C1 segment of cervical spinal cord (tissue), 14 donors: ENCODE measurements around the gene TSPAN32.
"Not testable (repeated sequence)": the region's sequence is repeated elsewhere in the genome, so short reads cannot be mapped to it uniquely, and the experiment has no call there.

Experiments
- DNase-seq, 14 donors: peaks; one replicate each; lab custom pipeline; 2025; lab: John Stamatoyannopoulos, UW

Gene TSPAN32

GRCh38 chr11:2314525-2315394, 12.9 kb downstream of the TSPAN32 start:
- DNase-seq = peak in 13 of 14 donors; percentile 23 to 84 (median 60)

DNA sequence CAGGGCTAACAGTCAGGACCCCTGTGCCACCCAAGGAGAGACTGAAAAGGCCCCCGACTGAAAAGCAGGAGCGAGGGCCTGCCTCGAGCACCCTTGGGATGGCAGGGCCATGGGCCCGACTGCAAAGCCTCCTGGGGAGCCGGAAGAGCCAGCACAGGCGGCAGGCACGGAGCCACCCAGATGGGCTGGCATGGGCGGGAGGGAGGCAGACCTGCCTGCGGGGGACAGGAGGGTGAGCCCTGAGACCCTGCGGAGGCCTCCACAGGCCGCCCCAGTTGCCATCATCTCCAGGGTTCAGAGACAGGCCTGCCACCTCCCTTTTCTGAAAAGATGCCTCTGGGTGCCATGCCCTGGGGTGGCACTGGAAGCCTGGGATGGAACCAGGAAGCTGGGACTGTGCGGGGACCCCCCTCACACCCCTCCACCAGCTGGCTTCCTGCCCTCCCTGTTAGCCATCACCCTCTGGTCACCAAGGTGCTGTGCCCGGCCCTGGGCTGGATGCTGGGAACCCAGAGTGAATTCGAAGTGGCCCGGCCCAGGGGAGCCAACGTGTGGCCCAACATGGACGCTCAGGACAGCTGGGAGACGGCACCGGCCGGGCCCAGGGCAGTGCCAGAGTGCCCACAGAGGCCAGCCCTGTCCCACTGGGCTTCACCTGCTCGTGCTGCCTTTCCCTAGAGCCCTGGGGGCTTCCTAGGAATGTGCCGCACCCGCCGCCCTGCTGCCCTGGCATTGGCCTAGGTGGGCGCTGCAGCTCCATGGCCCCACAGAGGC, 13.8 kb downstream of the TSPAN32 start:
- peak in 1 of 14 donors; percentile 53 for DNase-seq

DNA sequence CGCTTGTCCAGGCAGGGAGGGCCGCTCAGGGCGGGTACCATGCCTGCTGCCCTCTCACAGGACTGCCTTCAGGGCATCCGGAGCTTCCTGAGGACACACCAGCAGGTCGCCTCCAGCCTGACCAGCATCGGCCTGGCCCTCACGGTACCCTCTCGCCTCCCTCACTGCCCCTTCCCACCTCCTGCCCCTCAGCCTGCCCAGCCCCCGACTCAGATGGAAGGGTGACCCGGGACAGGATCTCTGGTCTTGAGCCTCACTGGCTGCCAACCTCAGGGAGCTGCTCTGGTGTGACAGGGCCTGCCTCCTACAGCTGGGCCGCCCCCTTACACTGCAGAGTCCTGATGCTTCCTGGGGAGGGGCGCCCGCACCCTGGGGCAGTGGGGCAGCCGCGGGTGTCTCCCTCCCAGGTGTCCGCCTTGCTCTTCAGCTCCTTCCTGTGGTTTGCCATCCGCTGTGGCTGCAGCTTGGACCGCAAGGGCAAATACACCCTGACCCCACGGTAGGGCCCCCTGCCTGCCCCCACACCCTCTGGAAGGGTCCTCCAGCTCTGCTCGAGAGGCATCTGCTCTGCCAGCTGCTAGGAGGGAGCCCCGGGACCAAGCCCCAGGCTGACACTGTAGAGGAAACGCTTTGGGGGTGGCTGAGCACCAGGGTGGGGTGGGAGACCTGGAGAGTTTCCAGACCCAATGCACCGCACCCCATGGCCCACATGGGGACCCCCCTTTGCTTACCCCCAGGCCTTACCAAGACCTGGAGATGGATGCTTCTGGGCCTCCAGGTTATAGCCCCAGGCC, 14.6 kb downstream of the TSPAN32 start:
- no peak for DNase-seq

DNA sequence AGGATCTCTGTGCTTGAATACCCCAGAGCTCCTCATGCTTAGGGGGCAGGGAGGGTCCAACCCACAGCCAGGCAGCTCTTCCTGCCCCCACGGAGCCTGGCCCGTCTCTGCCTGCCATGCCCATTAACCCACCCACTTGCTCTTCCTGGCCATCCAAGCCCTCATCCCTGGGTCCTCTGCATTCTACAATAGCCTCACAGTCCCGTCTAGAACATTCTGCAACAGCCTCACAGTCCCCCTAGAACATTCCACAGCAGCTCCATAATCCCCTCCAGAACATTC, 15.1 kb downstream of the TSPAN32 start:
- no peak for DNase-seq

GRCh38 chr11:2317354-2318050, 15.7 kb downstream of the TSPAN32 start:
- DNase-seq = no peak

DNA sequence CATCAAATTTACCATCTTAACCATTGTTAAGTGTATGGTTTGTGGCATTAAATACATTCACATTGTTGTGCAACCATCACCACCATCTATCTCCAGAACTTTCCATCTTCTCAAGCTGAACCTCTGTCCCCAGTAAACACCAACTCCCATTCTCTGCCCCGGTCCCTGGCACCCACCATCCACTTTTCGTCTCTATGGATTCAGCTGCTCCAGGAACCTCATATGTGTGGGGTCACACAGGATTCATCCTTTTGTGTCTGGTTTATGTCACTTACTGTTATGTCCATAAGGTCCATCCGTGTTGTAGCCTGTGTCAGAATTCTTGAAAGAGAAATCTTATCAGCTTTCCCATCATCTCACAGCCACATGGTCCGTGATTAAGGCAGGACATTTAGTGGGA, 16.3 kb downstream of the TSPAN32 start:
- no peak for DNase-seq

- no peak for DNase-seq
These were observed 16.9 kb downstream of the TSPAN32 start for GRCh38 chr11:2318707-2319106.

DNA sequence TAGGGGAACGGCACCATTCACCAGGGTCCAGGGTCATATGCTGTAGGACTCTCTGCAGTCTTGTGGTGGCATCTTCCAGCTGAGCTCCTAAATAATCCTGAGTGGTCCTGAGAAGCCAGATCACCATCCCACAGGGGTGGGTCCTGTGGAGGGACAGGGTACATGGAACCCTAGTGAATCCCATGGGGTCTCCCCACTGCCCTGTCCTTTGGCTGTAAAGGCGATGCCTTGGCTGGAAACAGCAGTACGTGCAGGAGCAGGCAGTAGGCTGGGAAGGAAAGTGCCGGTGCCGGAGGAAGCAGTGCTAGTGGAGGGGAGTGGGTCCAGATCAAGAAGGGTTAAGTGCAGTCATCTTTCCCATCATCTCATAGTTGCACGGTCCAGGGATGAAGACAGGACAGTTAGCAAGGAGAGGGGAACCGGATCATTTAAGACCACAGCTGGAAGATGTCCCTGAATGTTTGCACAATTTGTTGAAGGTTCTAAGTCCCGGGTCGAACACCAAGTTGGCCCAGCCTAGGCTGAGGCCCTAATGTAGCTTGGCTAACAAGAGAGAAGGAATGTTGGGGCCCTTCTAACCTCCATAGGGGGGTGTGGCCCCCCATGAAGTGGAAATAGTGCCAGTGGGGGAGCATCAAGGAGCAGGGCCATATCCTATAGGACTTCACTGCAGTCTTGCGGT, 18.1 kb downstream of the TSPAN32 start:
- DNase-seq = no peak

- no peak for DNase-seq
These were observed 18.9 kb downstream of the TSPAN32 start for GRCh38 chr11:2320568-2321310.

GRCh38 chr11:2321311-2321683, 19.5 kb downstream of the TSPAN32 start:
- DNase-seq = no peak

GRCh38 chr11:2325123-2325522, 23.3 kb downstream of the TSPAN32 start:
- no peak for DNase-seq

DNA sequence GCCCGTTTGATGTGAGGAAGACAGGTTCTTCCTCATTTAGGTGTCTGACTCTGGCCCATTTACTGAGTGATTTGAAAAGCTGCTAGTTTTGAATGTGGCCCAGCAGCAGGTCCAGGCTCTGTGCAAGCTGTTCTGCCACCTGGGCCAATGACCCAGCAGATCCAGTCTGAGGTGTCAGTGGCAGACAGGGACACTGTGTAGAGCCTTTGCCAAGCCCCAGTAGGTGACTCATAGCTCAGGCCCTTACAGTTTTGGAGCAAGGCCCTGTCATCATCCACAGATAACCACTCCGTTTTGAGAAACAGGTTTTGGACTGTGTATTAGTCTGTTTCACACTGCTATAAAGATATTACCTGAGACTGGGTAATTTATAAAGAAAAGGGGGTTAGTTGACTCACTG, 23.9 kb downstream of the TSPAN32 start:
- DNase-seq = peak in 2 of 14 donors; percentile 31 to 98

DNA sequence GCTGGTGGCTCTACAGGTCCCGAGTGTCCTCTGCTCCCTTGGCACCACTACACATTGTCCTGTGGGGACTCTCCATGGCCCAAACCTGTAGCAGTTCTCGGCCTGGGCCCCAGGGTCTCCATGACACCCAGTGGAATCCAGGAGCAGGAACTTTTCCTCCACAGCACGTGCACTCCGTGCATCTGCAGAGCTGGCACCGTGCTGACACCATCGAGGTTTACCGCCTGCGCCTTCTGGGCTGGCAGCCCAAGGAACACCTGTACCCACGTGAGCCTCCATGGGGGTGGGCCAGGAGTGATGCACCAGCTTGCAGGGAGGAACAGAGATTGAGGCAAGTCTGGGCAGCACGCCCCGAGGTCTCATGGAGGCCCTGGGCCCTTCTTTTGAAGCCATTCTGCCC, 25.2 kb downstream of the TSPAN32 start:
- DNase-seq = no peak

DNA sequence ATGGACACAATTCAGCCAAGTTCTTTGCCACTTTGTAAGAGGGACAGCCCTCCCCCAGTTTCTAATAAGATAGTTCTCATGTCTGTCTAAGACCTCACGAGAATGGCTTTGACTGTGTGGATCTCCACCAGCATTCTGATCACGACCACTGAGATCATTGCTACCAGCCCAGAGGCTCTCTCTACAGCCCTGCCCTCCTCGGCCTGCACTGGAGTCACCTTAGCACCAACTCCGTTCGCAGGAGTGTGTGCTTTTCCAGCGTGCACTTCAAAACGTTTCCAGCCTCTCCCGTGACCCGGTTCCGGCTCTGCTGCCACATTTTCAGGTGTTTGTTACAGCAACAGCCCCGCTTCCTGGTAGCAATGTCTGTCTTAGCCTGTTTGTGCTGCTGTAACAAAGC, 26.2 kb downstream of the TSPAN32 start:
- peak in 1 of 14 donors; percentile 9 for DNase-seq

- no peak for DNase-seq
These were observed 27.0 kb downstream of the TSPAN32 start for GRCh38 chr11:2328656-2329354.

DNA sequence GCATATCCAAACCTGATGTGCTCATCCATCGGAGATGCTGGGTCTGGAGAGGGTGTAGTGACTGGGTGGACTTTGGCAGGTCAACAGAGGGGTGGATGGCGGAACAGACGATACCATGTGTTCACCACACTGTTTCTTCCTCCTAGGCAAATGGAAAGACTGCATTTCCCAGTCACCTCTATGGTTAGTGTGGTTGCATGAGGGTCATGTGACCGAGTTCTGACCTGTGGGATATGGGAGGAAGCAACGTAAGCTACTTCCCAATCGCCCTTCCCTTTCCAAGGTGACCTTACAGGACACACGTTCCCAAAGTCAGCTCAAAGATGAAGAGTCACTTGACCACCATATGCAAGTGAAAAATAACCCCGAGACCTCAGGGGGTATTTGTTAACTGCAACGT, 27.7 kb downstream of the TSPAN32 start:
- DNase-seq = no peak

- no peak for DNase-seq
These were observed 28.9 kb downstream of the TSPAN32 start for GRCh38 chr11:2330696-2331095.

DNA sequence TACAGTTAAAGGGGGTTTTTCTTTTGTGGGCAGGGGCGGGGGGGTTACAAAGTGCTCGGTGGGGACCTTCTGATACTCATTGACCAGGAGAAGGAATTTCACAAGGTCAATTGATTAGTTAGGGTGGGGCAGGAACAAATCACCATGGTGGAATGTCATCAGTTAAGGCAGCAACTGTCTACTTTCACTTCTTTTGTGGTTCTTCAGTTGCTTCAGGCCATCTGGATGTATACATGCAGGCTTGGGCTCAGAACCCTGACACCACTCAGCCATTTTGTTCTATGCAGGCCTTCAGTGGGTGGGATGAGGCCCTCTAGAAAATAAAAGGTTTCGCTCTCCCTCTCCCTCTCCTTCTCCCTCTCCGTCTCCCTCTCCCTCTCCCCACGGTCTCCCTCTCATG, 29.6 kb downstream of the TSPAN32 start:
- no peak for DNase-seq

DNA sequence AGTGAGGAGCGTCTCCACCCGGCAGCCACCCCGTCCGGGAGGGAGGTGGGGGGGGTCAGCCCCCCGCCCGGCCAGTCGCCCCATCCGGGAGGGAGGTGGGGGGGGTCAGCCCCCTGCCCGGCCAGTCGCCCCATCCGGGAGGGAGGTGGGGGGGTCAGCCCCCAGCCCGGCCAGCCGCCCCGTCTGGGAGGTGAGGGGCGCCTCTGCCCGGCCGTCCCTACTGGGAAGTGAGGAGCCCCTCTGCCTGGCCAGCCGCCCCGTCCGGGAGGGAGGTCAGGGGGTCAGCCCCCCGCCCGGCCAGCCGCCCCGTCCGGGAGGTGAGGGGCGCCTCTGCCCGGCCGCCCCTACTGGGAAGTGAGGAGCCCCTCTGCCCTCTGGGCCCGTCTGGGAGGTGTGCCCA, 30.8 kb downstream of the TSPAN32 start:
- DNase-seq = not testable (repeated sequence)
